HL-60 (cell line): ENCODE measurements around the gene NAP1L5.

Experiments
- DNase-seq, 2 experiments: peaks; one replicate each; pipeline ENCODE4 v3.0.0-alpha.2; 2010 to 2020; ENCODE audit warnings: low read depth in 1 of 2, low spot score in 1 of 2
- H3K27ac ChIP-seq: fragments of 250-450 bp; sonication (Bioruptor Pico); replicated peaks from 2 replicates; pipeline ENCODE4 v1.5.1; 2020; ENCODE audit warnings: mild to moderate bottlenecking, moderate library complexity
- H3K27me3 ChIP-seq: fragments of 250-450 bp; sonication (Bioruptor Pico); 2 replicates; pipeline ENCODE4 v1.5.1; 2021; ENCODE audit warnings: mild to moderate bottlenecking, moderate library complexity; ENCODE audit not compliant: insufficient read depth, poor library complexity, severe bottlenecking
- H3K4me3 ChIP-seq: replicated peaks from 2 replicates; pipeline ENCODE4 v1.5.1; 2011; ENCODE audit warnings: mild to moderate bottlenecking, control low read depth, low read length; ENCODE audit not compliant: insufficient read depth
- CTCF ChIP-seq: IDR thresholded peaks from one replicate; pipeline ENCODE4 v1.5.1; 2011; ENCODE audit warnings: low read length, control low read depth, inconsistent platforms; ENCODE audit not compliant: insufficient read depth
- GABPA ChIP-seq: IDR thresholded peaks from 2 replicates; pipeline ENCODE4 v1.6.1; 2012; ENCODE audit warnings: low read depth
- POLR2AphosphoS5 ChIP-seq: IDR thresholded peaks from 2 replicates; pipeline ENCODE4 v1.6.1; 2012; ENCODE audit warnings: low read depth
- REST ChIP-seq: IDR thresholded peaks from 2 replicates; pipeline ENCODE4 v1.6.1; 2012; ENCODE audit warnings: low read depth; ENCODE audit not compliant: insufficient replicate concordance
- SPI1 ChIP-seq: IDR thresholded peaks from 2 replicates; pipeline ENCODE4 v1.6.1; 2012; ENCODE audit warnings: low read depth, mild to moderate bottlenecking, borderline replicate concordance

The NAP1L5 gene

GRCh38 chr4:88675543-88675942 is 22.1 kb downstream of the NAP1L5 start:
- H3K4me3 ChIP-seq: no peak overlapping the region
- TF ChIP-seq REST (no peak), SPI1 (no peak), CTCF (no peak), POLR2AphosphoS5 (no peak), GABPA (no peak)
- no peaks in the 10 kb centered on the region for H3K27me3 ChIP-seq
- no peak for DNase-seq
- H3K27ac ChIP-seq: no peak overlapping the region

GRCh38 chr4:88674979-88675378 is 22.6 kb downstream of the NAP1L5 start:
- Histone ChIP-seq H3K27ac (no peak overlapping the region), H3K4me3 (no peak overlapping the region), H3K27me3 (no peaks in the 10 kb centered on the region)
- no peak for TF ChIP-seq POLR2AphosphoS5
- no peak for TF ChIP-seq CTCF
- no peak for TF ChIP-seq REST
- no peak for TF ChIP-seq SPI1
- no peak for TF ChIP-seq GABPA
- DNase-seq: no peak

GRCh38 chr4:88674565-88674964 is 23.1 kb downstream of the NAP1L5 start:
- no peak for DNase-seq
- TF ChIP-seq REST: no peak
- no peak for TF ChIP-seq CTCF
- TF ChIP-seq POLR2AphosphoS5: no peak
- TF ChIP-seq SPI1: no peak
- TF ChIP-seq GABPA: no peak
- Histone ChIP-seq H3K27me3 (no peaks in the 10 kb centered on the region), H3K27ac (no peak overlapping the region), H3K4me3 (no peak overlapping the region)
